Mucosa of descending colon (tissue), 3 donors: ENCODE data around the gene FITM1. TPM values are rescaled to one million over a fixed set of nuclear protein-coding genes. Genes with fewer than 3 reads are reported as not detected.

Source experiments
- ATAC-seq: fragments of 200-7000 bp; cut with Tn5 transposase; one replicate; pipeline ENCODE4 v1.9.1; 2020; ENCODE audit warnings: mild to moderate bottlenecking, moderate library complexity
- DNase-seq, 3 donors: peaks; one replicate each; pipeline ENCODE4 v3.0.0-alpha.2; 2020
- H3K36me3 ChIP-seq: fragments of 200-600 bp; one replicate; pipeline ENCODE4 v1.8.0; 2021; ENCODE audit warnings: low read depth, mild to moderate bottlenecking
- H3K4me1 ChIP-seq: fragments of 200-600 bp; one replicate; pipeline ENCODE4 v1.8.0; 2021; ENCODE audit warnings: low read depth, mild to moderate bottlenecking
- H3K4me3 ChIP-seq: fragments of 200-600 bp; one replicate; pipeline ENCODE4 v1.8.0; 2021; ENCODE audit warnings: mild to moderate bottlenecking
- H3K9me3 ChIP-seq: fragments of 200-600 bp; one replicate; pipeline ENCODE4 v1.8.0; 2021; ENCODE audit warnings: mild to moderate bottlenecking
- intact Hi-C, 2 donors: fragments of 100-400 bp; cut with DNase I in 1 of 2; cut with micrococcal nuclease in 1 of 2; formaldehyde crosslinking; loops; one replicate each; pipeline versions ENCODE4 v1.11.0 to v1.11.1; 2022; cut with DNase I, micrococcal nuclease
- total RNA-seq, 3 donors: library from RNA; stranded (reverse); fragmentation: NEBNext Ultra II Directional in 2 of 3; extraction: Animal tissue kit (Norgen Biotek cat#: 25700) in 2 of 3; gene quantifications; one replicate each; pipeline versions ENCODE4 v1.2.1 to v1.2.4, GENCODE V29; 2021 to 2023
- TF ChIP-seq, protein P1 (sequence below): fragments of 200-600 bp; IDR thresholded peaks from one replicate; pipeline ENCODE4 v1.8.0; 2022; ENCODE audit warnings: antibody characterized with exemption, mild to moderate bottlenecking
- donor health status: DM: no; HTN: no; CAD: no; lungs with moderate emphysema.
- donor health status: DM: no; HTN: no; CAD: no.
- donor health status: DM: no; HTN: yes; CAD: no.

The FITM1 gene
- total RNA-seq, 3 donors from 2014 or later, result 0.79 to 1.9 (median 1.3) TPM

DNA sequence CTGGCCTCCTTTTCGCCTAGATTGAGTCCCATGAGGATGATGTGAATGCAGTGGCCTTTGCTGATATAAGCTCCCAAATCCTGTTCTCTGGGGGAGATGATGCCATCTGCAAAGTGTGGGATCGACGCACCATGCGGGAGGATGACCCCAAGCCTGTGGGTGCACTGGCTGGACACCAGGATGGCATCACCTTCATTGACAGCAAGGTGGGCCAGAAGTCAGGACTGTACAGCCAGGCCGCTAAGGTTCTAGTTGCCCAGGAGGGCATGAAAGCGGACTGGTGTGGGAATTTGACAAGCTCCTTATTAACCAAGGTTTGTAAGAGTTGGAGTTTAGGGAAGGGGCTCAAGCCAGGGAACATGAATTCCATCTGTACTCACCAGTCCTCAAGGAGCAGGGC, 10.8 kb upstream of the FITM1 start:
- no peaks in the 10 kb centered on the region for H3K9me3 ChIP-seq
- intact Hi-C loops, result no loop called here

DNA sequence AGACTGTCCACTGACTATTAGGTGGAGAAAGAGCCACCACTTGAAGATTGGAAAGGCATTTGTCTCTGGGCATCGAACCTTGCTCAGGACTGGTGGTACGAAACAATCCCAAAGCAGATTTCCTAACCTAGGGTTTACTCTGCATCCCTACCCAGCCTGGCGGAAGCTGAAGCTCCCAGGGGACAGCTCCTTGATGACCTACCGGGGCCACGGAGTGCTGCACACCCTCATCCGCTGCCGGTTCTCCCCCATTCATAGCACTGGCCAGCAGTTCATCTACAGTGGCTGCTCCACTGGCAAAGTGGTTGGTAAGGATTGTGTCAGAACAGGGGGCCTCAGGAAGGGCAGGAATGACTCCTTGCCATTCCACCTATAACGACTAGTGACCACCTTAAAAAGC, 9.2 kb upstream of the FITM1 start:
- intact Hi-C loops, result no loop called here
- Histone ChIP-seq H3K36me3 (peaks cover 11% of the 10 kb centered on the region), H3K4me1 (peaks cover 5% of the 10 kb centered on the region), H3K4me3 (no peak overlapping the region), H3K9me3 (no peaks in the 10 kb centered on the region)
- DNase-seq (no peak), ATAC-seq (no peak)
- TF ChIP-seq, protein P1, sequence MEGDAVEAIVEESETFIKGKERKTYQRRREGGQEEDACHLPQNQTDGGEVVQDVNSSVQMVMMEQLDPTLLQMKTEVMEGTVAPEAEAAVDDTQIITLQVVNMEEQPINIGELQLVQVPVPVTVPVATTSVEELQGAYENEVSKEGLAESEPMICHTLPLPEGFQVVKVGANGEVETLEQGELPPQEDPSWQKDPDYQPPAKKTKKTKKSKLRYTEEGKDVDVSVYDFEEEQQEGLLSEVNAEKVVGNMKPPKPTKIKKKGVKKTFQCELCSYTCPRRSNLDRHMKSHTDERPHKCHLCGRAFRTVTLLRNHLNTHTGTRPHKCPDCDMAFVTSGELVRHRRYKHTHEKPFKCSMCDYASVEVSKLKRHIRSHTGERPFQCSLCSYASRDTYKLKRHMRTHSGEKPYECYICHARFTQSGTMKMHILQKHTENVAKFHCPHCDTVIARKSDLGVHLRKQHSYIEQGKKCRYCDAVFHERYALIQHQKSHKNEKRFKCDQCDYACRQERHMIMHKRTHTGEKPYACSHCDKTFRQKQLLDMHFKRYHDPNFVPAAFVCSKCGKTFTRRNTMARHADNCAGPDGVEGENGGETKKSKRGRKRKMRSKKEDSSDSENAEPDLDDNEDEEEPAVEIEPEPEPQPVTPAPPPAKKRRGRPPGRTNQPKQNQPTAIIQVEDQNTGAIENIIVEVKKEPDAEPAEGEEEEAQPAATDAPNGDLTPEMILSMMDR, result no peak

More for the DNA sequence above, 10.8 kb upstream of the FITM1 start:
- Histone ChIP-seq H3K4me3 (no peak overlapping the region), H3K36me3 (peaks cover 14% of the 10 kb centered on the region), H3K4me1 (peaks cover 10% of the 10 kb centered on the region)
- TF ChIP-seq, protein P1, result no peak
- no peak for ATAC-seq
- no peak for DNase-seq

DNA sequence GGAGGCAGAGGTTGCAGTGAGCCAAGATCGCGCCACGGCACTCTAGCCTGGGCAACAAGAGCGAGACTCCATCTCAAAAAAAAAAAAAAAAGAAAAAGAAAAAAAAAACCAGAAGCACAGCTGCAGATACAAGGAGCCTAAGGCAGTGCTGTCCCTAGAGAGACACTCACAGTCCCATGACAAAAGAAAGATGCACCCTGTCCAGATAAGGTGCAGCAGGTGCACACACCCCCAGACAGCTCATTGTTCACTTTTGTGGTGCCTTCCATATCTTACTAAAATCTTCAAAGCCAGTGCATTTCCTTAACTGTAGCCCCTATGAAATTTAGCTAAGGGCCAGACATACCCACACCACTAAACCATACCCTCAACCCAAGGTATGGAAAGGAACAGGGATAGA, 8.0 kb upstream of the FITM1 start:
- Histone ChIP-seq H3K9me3 (no peaks in the 10 kb centered on the region), H3K36me3 (peaks cover 11% of the 10 kb centered on the region), H3K4me1 (no peaks in the 10 kb centered on the region), H3K4me3 (no peak overlapping the region)
- ATAC-seq, result no peak
- TF ChIP-seq, protein P1, result no peak
- DNase-seq, result no peak
- intact Hi-C loops, result no loop called here

DNA sequence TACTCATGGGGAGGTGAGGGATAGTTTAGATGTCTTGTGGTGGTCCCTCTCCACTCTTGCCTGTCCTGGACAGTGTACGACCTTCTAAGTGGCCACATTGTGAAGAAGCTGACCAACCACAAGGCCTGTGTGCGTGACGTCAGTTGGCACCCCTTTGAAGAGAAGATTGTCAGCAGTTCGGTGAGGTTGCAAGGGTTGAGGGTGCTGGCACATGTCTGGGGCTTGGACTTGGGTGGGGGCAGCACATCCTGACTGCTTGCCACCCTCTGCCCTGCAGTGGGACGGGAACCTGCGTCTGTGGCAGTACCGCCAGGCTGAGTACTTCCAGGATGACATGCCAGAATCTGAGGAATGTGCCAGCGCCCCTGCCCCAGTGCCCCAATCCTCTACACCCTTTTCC, 7.6 kb upstream of the FITM1 start:
- H3K4me3 ChIP-seq, result no peak overlapping the region
- intact Hi-C loops, result no loop called here
- ATAC-seq, result no peak
- H3K36me3 ChIP-seq, result peaks cover 11% of the 10 kb centered on the region
- TF ChIP-seq, protein P1, result no peak
- no peaks in the 10 kb centered on the region for H3K9me3 ChIP-seq
- H3K4me1 ChIP-seq, result no peaks in the 10 kb centered on the region
- no peak for DNase-seq

DNA sequence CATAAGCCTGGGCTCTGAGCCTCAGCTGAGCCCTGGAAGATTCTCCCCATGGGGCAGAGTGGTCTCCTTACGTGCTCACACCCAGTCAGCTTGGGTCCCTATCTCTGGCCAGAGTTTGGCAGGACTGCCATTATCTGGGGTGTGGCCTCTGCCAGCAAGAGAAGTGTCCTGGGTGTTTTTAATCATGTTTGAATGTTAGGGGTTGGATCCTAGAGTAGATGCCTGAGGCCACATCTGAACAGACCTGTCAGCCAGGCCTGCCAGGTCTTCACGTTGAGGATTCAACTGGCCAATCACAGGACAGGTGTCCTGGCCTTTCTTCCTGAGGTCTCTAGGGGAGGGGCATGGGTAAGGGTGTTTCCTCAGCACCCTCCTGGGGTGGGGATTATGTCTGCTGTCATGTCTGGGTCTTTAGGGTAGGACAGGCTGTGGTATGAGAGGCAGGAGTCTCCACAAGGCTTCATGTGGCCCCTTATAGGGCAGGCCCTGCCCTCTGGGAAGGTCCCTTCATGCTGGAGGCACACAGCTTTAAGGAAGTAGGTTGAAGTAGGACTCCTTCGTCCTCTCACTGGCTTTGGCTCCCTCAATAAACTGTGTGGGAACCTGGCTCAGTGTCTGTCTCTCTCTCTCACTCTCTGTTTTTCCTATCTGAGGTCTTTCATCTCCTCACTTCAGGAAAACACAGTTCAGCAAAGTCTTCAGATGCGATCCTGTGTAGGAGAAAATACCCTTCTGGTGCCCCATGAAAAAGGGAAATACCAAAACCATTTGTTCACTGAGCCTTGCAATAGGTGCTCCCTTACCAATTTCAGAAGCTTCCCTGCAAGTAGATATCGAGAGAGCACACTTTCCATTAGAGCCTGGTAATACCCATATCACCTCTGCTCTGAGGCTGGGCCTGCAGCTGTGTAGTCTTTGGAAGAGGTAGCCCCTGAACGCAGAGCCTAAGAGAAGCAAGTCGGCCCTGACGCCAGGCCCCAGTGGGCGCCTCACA, 6.7 kb upstream of the FITM1 start:
- peak; percentile 26 for ATAC-seq
- intact Hi-C loops, result no loop called here
- Histone ChIP-seq H3K36me3 (peaks cover 11% of the 10 kb centered on the region), H3K4me1 (no peaks in the 10 kb centered on the region), H3K9me3 (no peaks in the 10 kb centered on the region), H3K4me3 (no peak overlapping the region)
- TF ChIP-seq, protein P1, result no peak
- no peak for DNase-seq
